Measurements from ENCODE around the gene OR6K6. TPM values are rescaled to one million over a fixed set of nuclear protein-coding genes. Genes with fewer than 3 reads are reported as not detected.

OR6K6 gene
- total RNA-seq, 1 donor from 2014 or later = not detected

DNA sequence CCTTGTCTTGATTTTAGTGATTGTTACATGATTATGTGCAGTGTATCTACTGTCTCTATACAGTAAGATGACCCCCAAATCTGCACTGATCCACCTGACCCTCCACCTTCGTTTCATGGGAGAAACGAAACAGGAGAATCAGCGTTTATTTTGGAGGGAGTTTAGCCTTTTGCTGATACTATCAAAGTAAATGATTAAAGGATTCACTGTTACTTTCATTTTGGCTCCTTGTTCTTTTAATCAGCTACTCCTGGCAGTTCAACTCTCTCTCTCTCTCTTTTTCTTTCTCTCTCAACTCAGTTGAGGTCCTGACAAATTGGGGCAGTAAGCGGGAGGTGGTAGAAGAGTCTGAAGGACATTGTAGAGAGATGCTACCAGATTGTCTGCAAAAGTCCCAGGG lies 24.1 kb upstream of the OR6K6 start:
- no peak overlapping the region for H3K27ac ChIP-seq (replicated peaks)
- no peaks in the 10 kb centered on the region for H3K9me3 ChIP-seq (replicated peaks)
- no peaks in the 10 kb centered on the region for H3K4me1 ChIP-seq
- intact Hi-C loops (cut with micrococcal nuclease) = no loop called here
- no peaks in the 10 kb centered on the region for H3K36me3 ChIP-seq
- no peak for DNase-seq
- H3K4me3 ChIP-seq = no peak overlapping the region
- H3K27me3 ChIP-seq (ENCODE audit: low read depth) = no peaks in the 10 kb centered on the region
- no peak for TF ChIP-seq CTCF (IDR thresholded peaks at IDR 0.05; ENCODE audit: borderline replicate concordance)

GRCh38 chr1:158731707-158732106 lies 22.8 kb upstream of the OR6K6 start:
- no peaks in the 10 kb centered on the region for H3K36me3 ChIP-seq
- no peaks in the 10 kb centered on the region for H3K4me1 ChIP-seq
- no peak overlapping the region for H3K4me3 ChIP-seq
- no peak for TF ChIP-seq CTCF (IDR thresholded peaks at IDR 0.05; ENCODE audit: borderline replicate concordance)
- H3K27me3 ChIP-seq (ENCODE audit: low read depth) = no peaks in the 10 kb centered on the region
- H3K9me3 ChIP-seq (replicated peaks) = no peaks in the 10 kb centered on the region
- intact Hi-C loops (cut with micrococcal nuclease) = no loop called here
- no peak for DNase-seq
- H3K27ac ChIP-seq (replicated peaks) = no peak overlapping the region

GRCh38 chr1:158732524-158732923 lies 22.0 kb upstream of the OR6K6 start:
- no peaks in the 10 kb centered on the region for H3K4me1 ChIP-seq
- H3K27me3 ChIP-seq (ENCODE audit: low read depth) = no peaks in the 10 kb centered on the region
- no peak overlapping the region for H3K4me3 ChIP-seq
- H3K27ac ChIP-seq (replicated peaks) = no peak overlapping the region
- no peak for DNase-seq
- no peaks in the 10 kb centered on the region for H3K9me3 ChIP-seq (replicated peaks)
- no peak for TF ChIP-seq CTCF (IDR thresholded peaks at IDR 0.05; ENCODE audit: borderline replicate concordance)
- intact Hi-C loops (cut with micrococcal nuclease) = no loop called here
- H3K36me3 ChIP-seq = no peaks in the 10 kb centered on the region

GRCh38 chr1:158735848-158736247 lies 18.7 kb upstream of the OR6K6 start:
- no peaks in the 10 kb centered on the region for H3K27me3 ChIP-seq (ENCODE audit: low read depth)
- H3K4me3 ChIP-seq = no peak overlapping the region
- no peaks in the 10 kb centered on the region for H3K4me1 ChIP-seq
- TF ChIP-seq CTCF (IDR thresholded peaks at IDR 0.05; ENCODE audit: borderline replicate concordance) = no peak
- DNase-seq = no peak
- no peaks in the 10 kb centered on the region for H3K36me3 ChIP-seq
- H3K27ac ChIP-seq (replicated peaks) = no peak overlapping the region
- no peaks in the 10 kb centered on the region for H3K9me3 ChIP-seq (replicated peaks)
- intact Hi-C loops (cut with micrococcal nuclease) = no loop called here

DNA sequence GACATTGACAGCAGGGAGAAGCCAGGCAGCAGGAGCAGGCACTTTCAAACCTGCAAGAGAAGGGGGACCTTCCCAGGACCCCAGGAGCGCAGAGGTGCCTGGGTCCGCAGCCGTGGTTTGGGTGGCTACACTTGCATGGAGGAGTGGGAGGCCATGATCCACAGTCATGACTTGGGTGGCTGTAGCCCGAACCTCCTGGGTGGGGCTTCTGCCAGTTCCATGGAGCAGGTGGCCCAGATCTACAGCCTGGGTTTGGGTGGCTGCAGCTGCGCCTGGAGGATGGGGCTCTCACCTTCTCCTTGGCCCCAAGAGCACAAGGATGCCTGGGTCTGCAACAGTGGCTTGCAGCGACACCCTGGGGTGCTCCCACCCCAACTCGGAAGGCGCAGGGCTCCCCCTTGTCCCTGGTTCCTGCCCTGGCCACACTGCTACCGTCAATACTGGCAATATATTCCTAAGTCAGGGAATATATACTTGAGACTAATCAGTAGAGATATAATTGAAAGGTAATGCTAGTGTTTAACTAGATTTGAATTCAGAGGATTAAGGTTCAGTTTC lies 2.3 kb upstream of the OR6K6 start:
- Histone ChIP-seq H3K27ac (replicated peaks) (no peak overlapping the region), H3K9me3 (replicated peaks) (no peaks in the 10 kb centered on the region), H3K4me3 (no peak overlapping the region), H3K36me3 (no peaks in the 10 kb centered on the region), H3K27me3 (ENCODE audit: low read depth) (no peaks in the 10 kb centered on the region), H3K4me1 (no peaks in the 10 kb centered on the region)
- intact Hi-C loops (cut with micrococcal nuclease) = loop anchor here (10.0 kb wide), 1 partner anchor 87 kb away; no protein-coding TSS in a partner anchor
- no peak for TF ChIP-seq CTCF (IDR thresholded peaks at IDR 0.05; ENCODE audit: borderline replicate concordance)
- DNase-seq = no peak
